PC-9 (cell line): ENCODE results near the gene CD38.

ENCODE experiments used
- EZH2 ChIP-seq: fragments of 200-600 bp; sonication (generic); IDR thresholded peaks from 2 replicates; pipeline ENCODE4 v1.8.0; 2017; ENCODE audit warnings: antibody characterized with exemption, low read depth
- TF ChIP-seq, protein P1 (sequence below): fragments of 200-600 bp; sonication (generic); conservative IDR thresholded peaks from 2 replicates; pipeline ENCODE4 v1.6.1; 2017; ENCODE audit warnings: mixed run types, antibody characterized with exemption, mild to moderate bottlenecking, moderate library complexity

DNA sequence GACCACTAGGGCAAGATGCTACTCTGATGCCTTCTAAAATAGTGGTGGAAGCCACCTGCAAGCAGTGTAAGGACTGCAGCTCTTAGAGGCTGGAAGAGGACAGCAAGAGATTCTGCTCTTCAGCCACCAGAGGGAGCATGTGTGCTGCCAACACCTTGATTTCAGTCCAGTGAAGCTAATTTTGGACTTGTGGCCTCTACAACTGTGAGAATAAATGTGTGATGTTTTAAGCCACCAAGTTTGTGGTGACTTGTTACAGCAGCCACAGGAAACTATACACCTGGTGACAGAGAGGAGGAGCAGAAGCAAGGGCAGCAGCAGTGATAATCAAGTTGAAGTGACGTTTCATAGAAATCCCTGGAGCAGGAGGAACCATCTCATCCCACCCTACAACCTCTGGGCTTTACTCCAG lies 104.6 kb downstream of the CD38 start:
- TF ChIP-seq EZH2 = no peak
- TF ChIP-seq, protein P1, sequence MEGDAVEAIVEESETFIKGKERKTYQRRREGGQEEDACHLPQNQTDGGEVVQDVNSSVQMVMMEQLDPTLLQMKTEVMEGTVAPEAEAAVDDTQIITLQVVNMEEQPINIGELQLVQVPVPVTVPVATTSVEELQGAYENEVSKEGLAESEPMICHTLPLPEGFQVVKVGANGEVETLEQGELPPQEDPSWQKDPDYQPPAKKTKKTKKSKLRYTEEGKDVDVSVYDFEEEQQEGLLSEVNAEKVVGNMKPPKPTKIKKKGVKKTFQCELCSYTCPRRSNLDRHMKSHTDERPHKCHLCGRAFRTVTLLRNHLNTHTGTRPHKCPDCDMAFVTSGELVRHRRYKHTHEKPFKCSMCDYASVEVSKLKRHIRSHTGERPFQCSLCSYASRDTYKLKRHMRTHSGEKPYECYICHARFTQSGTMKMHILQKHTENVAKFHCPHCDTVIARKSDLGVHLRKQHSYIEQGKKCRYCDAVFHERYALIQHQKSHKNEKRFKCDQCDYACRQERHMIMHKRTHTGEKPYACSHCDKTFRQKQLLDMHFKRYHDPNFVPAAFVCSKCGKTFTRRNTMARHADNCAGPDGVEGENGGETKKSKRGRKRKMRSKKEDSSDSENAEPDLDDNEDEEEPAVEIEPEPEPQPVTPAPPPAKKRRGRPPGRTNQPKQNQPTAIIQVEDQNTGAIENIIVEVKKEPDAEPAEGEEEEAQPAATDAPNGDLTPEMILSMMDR = peak; percentile 93
